HG03108 (cell line): ENCODE measurements around the gene SLC38A8.

Experiments used
- ATAC-seq: cut with Tn5 transposase; IDR thresholded peaks from one replicate; pipeline ENCODE4 v1.9.1; 2021; ENCODE audit warnings: moderate library complexity; ENCODE audit not compliant: unreplicated experiment

Gene SLC38A8

DNA sequence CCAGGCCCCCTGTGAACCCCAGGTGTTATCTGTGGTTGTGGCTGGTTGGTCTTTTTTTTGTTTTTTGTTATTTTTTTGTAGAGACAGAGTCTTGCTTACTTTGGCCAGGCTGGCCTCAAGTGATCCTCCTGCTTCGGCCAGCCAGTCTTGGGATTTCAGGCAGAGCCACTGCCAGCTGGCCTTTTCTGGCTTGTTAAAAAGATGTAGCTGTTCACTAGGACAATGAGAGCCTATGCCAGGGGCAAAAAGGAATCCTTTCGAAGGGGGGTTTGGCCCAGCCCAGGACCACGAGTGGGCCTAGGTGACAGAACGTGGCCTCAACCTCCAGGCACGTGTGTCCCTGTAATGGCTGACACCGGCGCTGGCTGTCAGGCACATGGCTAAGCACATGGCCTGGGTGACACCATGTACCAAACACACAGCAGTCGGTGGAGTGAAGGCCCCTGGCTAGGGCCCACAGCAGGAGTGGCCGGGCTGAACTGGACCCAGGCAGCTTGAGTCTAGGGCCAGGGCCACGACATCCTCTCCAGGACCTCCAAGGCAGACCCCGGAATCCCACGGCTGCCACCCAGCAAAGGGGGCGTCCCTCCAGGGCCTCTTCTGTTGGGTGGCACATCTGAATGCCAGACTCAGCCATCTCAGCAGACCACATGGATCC lies 6.9 kb upstream of the SLC38A8 start:
- ATAC-seq, result no peak

- no peak for ATAC-seq
Observed at GRCh38 chr16:84048871-84049270, 6.3 kb upstream of the SLC38A8 start.

- no peak for ATAC-seq
Observed at GRCh38 chr16:84048270-84048669, 5.7 kb upstream of the SLC38A8 start.

- ATAC-seq, result no peak
Observed at GRCh38 chr16:84047626-84048025, 5.0 kb upstream of the SLC38A8 start.

DNA sequence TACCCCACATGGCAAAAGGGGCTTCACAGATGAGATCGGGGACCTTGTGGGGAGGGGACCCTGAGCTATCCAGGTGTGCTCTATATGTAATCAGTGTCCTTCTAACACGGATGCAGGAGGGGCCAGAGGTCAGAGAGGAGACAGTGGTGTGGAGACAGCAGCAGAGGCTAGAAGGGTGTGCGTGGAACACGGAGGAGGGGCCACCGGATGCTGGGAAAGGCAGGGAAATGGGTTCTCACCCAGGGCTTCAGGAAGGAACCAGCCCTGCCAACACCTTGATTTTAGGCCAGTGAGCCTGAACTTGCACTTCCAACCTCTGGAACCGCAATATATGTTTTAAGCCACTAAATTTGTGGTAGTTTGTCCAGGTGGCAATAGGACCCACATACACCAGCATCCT lies 4.6 kb upstream of the SLC38A8 start:
- ATAC-seq, result no peak

DNA sequence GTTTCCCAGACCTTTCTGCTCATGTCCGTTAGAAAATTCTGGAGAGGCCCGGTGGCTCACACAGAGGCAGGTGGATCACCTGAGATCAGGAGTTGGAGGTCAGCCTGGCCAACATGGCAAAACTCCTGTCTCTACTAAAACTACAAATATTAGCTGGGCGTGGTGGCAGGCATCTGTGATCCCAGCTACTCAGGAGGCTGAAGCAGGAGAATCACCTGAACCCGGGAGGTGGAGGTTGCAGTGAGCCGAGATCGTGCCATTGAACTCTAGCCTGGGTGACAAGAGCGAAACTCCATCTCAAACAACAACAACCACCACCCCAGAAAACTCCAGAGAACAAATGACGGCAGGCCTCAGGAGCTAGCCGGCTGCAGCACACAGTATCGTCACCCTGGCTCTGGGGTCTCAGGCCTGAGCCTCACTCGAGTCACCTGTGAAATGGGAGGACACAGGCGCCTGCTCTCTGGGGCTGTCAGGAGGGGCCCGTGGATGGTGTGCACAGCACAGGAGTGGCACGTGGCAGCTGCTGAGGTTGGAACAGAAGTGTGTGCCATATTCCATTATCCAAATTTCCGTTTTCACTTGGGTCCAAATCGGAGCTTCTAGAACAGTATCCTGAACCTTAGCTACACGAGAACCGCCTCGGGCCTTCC lies 3.3 kb upstream of the SLC38A8 start:
- ATAC-seq, result no peak

DNA sequence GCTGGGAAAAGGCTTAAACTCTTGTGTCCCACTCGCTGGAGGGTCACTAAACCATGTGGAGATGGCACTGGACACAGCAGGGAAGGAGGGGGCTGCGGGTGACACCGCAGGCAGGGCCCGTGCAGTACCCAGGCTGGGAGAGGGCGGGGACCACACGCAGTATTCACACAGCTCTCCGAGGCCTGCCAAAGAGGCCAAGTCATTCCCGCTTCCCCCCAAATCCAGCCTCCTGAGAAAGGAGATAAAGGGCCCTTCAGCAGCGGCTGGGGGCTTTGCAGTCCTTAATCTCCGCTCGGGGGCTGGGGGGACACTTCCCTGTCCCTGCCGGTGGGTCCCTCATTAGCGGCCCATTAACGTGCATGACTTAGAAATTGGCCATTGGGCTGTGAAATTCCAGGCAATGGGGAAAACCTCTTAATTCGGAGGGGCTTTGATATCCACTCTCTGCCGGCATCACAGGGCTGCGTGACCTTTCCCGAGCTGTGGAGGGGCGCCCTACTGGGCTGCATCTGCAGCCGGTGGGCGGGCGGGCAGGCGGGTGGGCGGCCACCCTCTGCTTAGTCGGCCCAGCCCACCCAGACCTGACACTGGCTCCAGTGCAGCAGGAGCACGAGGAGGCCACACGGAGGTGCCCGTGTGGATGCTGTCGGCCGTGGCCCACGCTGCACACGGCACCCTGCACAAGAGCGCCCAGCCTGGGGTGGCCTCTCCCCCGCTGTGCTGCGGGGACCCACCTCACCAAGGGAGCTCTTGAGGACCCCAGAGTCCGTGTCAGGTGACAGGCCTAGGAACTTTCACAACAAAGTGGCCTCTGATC lies 2.6 kb upstream of the SLC38A8 start:
- ATAC-seq, result no peak

GRCh38 chr16:84044118-84044488 lies 1.5 kb upstream of the SLC38A8 start:
- no peak for ATAC-seq

- no peak for ATAC-seq
Observed at GRCh38 chr16:84043486-84044117, 1.0 kb upstream of the SLC38A8 start.

DNA sequence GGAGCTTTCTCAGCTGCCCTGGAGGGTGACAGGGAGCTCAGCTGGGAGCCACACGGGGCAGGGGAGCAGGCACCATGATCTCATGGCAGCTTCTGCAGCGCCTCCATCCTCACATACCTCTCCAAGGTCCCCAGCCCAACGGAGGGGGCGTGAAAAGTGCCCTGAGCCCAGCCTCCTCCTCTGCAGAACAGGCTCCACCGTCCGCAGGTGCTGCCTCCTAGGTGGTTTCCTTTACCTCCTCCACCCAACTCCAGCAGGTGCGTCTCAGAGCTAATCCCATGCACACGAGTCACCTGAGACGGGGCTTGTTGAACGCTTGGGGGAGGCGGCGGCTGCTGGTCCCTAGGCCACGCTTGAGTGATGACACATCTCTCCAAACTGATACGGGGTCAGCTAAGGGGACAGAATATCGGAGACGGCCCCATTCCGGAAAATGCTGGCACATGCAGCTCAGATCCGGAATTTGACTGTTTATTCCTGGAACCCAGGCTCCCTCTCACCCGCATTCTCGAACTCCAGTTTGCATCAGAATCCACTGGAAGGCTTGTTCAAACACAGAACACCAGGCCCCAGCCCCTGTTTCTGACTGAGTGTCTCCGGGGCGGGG lies 387 bp upstream of the SLC38A8 start:
- no peak for ATAC-seq

DNA sequence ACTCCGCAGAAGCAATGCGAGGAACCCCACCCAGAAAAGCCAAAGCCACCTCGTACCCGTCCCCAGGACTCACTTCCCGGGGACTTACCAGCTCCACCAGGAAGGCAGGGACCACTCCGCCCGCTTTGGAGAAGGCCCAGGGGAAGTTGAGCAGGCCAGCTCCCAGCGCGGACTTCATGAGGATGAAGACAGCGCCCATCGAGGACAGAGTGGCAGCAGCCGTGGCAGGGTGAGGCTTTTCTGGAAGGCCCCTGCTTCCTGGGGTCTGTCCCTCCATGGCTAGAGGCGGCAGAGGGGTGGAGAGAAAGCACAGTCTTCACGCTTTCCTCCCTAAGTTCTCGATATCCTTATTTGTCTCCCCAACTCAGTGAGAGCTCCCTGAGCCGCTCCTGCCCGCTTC lies 714 bp downstream of the SLC38A8 start:
- ATAC-seq, result no peak

- no peak for ATAC-seq
Observed at GRCh38 chr16:84040823-84041820, 1.5 kb downstream of the SLC38A8 start.

DNA sequence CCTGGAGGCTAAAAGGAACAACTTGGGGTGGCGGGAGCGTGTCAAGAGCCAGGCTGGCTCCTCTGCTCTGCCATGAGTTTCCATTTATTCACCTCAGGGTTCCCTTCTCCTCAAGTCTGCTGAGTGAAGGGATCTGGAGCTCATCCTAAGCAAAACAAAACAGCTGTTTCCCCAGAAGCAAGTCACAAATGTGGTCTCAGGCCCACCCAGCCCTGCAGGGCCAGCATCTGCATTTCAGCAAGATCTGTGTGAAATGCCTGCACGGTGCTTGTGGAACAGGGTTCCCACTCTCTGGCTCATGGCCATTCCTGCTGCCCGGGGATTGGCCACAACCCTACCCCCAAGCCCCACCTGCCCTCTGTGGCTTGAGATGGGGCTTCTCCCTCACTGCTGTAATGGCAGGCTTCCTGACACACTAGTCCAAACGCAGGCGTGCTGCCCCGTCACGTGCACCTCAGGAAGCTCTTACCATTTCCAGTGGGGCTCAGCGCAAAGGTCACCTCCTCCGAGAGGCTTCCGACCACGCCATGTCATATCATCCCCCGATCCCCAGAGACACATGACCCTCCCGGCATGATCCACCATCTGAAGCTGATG lies 2.3 kb downstream of the SLC38A8 start:
- no peak for ATAC-seq

GRCh38 chr16:84039696-84040095 lies 2.9 kb downstream of the SLC38A8 start:
- ATAC-seq, result no peak

GRCh38 chr16:84038469-84038868 lies 4.1 kb downstream of the SLC38A8 start:
- ATAC-seq, result no peak

DNA sequence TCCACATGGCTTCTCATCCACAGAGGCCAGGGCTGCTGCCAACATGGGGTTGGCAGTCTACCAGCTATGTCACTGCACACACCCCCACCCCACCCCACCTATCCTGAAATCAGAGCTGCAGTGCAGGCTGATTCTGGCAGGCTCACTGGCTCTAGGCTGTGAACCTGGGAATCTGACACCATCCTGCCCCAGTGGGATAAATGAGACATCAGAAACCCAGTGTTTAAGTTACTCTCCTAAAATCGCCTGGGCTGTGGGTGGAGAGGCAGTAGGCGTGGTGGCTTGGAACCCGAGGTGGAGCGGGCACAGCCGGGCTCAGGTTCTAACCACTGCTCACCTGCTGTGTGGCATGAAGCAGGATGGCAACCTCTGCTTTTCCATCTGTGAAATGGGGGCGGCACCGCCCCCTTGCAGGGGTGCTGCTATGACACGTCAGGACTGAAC lies 5.6 kb downstream of the SLC38A8 start:
- no peak for ATAC-seq

GRCh38 chr16:84036131-84036530 lies 6.5 kb downstream of the SLC38A8 start:
- ATAC-seq, result no peak

DNA sequence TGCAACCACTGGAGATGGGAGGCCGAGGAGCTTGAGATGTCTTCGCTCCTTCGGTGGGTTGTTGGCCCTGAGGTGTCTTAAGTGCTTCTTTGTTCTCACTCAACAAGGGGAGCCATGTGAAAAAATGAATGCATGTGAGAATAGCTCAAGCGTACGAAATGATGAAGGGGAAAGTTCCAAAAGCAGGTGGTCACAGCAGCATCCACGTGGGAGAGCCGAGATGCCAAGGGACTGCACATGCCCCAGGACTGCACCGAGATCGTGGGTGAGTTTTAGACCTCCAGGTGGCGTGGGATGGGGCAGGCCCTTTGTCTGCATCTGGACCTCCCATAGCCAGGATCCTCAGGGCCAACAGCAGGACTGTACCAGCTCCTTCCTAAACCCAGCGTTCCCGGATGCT lies 8.1 kb downstream of the SLC38A8 start:
- ATAC-seq, result no peak
